ENCODE measurements around the gene RPS26.

The RPS26 gene

GRCh38 chr12:56078931-56079722 lies 37.4 kb downstream of the RPS26 start:
- peak; percentile 31 for DNase-seq (ENCODE audit: low read depth)

DNA sequence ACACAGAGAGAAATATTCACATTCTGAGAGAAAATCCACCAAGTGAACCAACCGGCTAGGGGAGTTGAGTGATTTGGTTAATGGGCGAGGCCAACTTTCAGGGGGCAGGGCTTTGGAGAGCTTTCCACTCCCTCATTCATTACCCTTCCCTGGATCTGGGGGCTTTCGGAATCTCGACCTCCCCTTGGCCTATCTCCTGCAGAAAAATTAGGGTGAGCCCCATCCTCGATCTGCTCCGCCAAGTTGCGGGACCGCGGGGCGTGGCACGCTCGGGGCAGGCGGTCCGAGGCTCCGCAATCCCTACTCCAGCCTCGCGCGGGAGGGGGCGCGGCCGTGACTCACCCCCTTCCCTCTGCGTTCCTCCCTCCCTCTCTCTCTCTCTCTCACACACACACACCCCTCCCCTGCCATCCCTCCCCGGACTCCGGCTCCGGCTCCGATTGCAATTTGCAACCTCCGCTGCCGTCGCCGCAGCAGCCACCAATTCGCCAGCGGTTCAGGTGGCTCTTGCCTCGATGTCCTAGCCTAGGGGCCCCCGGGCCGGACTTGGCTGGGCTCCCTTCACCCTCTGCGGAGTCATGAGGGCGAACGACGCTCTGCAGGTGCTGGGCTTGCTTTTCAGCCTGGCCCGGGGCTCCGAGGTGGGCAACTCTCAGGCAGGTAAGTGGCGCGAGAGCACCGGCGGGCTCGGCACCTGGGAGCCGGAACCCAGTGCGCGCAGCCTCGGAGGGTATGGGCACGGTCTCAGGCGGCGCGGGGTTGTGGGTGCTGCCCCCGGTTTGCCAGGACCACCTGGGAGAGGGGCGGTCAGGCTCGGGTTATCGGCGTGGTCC lies 38.2 kb downstream of the RPS26 start, which contains the start of gene ERBB3:
Gene ERBB3 (plus strand): TSS at position 443 of the 833 bp plus-strand sequence. CDS start 136 bp downstream, at position 579.
- peak; percentile 56 for DNase-seq (ENCODE audit: low read depth)

DNA sequence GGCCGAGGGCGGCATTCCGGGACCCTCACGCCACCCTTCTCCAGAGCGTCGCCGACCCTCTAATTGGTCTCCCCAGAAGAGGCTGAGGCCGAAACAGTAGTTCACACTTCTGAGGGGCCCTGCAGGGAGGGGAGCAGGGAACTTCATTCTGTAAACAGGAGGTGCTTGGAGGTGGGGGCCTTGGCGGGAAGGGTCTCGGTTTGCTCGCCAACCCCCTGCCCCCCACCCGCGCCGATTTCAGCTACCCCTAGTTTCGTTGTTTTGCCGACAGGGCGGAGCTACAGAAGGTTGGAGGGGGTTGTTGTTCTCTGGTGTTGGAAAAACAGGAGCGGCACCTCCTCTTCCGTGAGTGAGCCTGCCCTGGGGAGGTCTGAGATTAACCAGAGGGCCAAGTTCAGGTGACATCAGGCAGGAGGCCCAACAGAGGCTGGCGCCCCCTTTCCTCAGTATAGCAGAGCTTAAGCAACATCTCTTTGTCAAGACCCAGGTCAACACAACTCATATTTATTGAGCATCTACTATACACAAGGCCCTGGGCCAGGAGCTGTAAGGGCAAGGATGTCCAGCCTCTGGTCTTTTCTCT lies 38.9 kb downstream of the RPS26 start:
- DNase-seq (ENCODE audit: low read depth) = no peak

DNA sequence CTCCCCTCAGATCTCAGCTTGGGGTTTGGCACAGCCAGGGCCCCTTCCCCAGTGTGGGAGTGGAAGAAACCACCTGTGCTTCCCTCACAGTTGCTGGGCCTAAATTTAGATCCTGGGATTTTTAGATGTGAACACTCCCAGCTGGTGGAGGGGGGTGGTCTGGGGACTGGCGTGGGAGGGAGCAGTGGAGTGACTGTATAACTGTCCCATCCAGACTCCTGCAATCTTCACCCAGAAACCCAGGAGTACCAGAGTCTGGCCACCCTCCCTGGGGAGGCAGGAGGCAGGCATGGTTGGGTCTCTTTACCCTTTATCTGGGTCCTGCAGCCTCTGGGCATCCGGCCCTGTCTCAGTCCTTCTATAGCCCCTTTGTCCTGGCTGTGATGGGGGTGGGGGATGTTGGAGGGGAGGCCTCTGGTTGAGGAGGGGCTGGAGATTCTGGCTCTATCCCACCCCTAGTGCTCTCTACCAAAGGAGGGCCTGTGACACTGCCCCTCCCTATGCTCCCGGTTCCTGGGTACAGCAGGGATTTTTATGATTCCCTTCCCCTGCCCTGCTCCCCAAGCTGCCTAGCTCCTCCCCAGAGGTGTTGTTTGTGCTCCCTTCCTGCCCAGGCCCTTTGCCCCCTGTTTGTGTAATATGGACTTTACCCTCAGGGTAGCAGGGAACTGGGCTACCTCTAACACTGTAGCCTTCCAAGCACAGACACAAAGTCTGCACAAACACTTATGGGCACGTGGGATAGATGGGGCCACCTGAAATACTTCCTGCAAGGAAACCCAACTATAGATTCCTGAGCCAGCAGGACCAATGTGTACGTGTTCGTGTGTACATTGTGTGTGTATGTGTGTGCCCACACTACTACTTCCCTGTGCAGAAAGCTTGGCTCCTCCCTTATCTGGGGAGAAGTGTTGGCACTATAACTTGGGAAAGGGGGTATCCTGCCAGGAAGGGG lies 40.0 kb downstream of the RPS26 start:
- no peak for DNase-seq (ENCODE audit: low read depth)

- no peak for DNase-seq (ENCODE audit: low read depth)
Observed at GRCh38 chr12:56082382-56082781, 40.7 kb downstream of the RPS26 start.

DNA sequence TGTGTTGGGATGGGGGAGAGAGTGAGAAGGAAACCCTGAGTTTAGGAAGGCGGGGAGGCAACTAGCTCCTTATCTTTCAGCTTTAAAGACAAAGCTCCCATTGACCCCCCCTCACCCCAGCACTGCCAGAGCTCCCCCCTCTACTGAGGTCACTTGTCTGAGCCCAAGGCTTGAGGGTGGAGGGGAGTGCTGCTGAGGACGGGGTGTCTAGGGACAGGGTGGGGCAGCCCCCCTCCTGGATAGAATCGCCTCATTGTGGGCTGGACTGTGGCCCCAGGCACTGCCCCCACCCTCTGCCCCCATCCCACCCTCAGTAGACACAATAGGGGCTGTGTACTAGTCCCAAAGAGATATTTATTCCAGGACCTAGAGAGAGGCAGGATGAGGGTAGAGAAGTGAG lies 41.2 kb downstream of the RPS26 start:
- no peak for DNase-seq (ENCODE audit: low read depth)

DNA sequence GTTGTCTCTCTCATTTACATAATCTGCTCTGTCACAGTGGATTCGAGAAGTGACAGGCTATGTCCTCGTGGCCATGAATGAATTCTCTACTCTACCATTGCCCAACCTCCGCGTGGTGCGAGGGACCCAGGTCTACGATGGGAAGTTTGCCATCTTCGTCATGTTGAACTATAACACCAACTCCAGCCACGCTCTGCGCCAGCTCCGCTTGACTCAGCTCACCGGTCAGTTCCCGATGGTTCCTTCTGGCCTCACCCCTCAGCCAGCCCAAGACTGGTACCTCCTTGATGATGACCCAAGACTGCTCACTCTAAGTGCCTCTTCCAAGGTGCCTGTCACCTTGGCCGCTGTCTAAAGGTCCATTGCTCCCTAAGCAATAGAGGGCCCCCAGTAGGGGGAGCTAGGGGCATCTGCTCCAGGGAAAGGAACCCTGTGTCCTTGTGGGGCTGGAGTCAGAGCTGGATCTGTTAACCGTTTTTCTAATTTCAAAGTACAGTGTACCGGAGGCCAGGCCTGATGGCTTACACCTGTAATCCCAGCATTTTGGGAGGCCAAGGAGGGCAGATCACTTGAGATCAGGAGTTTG lies 43.3 kb downstream of the RPS26 start:
- DNase-seq (ENCODE audit: low read depth) = no peak

GRCh38 chr12:56086096-56086495 lies 44.4 kb downstream of the RPS26 start:
- no peak for DNase-seq (ENCODE audit: low read depth)

DNA sequence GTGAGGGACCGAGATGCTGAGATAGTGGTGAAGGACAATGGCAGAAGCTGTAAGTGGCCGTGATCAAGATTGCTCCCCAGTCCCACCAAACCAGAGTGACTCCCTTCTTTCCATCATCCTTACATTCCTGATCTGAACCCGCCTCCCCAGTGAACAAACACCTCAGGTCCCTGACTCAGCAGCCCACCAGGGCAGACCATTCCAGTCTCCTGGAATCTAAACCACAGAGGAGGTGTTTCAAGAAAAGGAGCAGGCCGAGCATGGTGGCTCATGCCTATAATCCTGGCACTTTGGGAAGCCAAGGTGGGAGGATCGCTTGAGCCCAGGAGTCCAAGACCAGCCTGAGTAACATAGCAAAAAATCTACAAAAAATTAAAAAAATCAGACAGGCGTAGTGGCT lies 44.9 kb downstream of the RPS26 start:
- DNase-seq (ENCODE audit: low read depth) = no peak

GRCh38 chr12:56087220-56087619 lies 45.5 kb downstream of the RPS26 start:
- DNase-seq (ENCODE audit: low read depth) = no peak

All from activated T-cell treated with anti-CD3 and anti-CD28 coated beads for 24 hours (primary cell).